ENCODE measurements around the gene IL17C. TPM values are rescaled to one million over a fixed set of nuclear protein-coding genes. Genes with fewer than 3 reads are reported as not detected.

IL17C gene
- total and polyA plus RNA-seq, 2 experiments from 2014 or later, result 0.57 TPM; not detected in 1

- H3K27ac ChIP-seq, result no peak overlapping the region
- no peaks in the 10 kb centered on the region for H3K9me3 ChIP-seq (ENCODE audit: low read depth)
- no peaks in the 10 kb centered on the region for H3K36me3 ChIP-seq (replicated peaks; ENCODE audit: insufficient read depth, low read depth)
These were observed 42.5 kb upstream of the IL17C start for GRCh38 chr16:88595921-88596320.

GRCh38 chr16:88596483-88596882, 41.9 kb upstream of the IL17C start:
- H3K9me3 ChIP-seq (ENCODE audit: low read depth), result no peaks in the 10 kb centered on the region
- WGBS (ENCODE audit: low lambda C conversion rate, missing lambda C conversion rate), result 94% methylated on average over 3 of the region's 3 CpGs
- TF ChIP-seq CTCF (IDR thresholded peaks at IDR 0.05; ENCODE audit: poor library complexity), result no peak
- no peak for TF ChIP-seq EZH2 (IDR thresholded peaks at IDR 0.05; ENCODE audit: borderline replicate concordance)
- TF ChIP-seq EZH2phosphoT487 (IDR thresholded peaks at IDR 0.05; ENCODE audit: low read depth, severe bottlenecking, unreplicated experiment), result no peak
- DNase-seq (ENCODE audit: low spot score), result no peak
- peaks cover 6% of the 10 kb centered on the region for H3K79me2 ChIP-seq
- no peak overlapping the region for H3K4me3 ChIP-seq
- H3K9me2 ChIP-seq (replicated peaks; ENCODE audit: insufficient read depth), result no peaks in the 10 kb centered on the region
- no peaks in the 10 kb centered on the region for H3K4me1 ChIP-seq (ENCODE audit: insufficient read depth)
- H3K4me2 ChIP-seq, result no peak overlapping the region
- H2AFZ ChIP-seq, result no peak overlapping the region
- no peak overlapping the region for H3K27ac ChIP-seq
- no peaks in the 10 kb centered on the region for H3K27me3 ChIP-seq
- peaks cover 2% of the 10 kb centered on the region for H4K20me1 ChIP-seq (ENCODE audit: insufficient read depth, poor library complexity, severe bottlenecking)
- no peaks in the 10 kb centered on the region for H3K36me3 ChIP-seq (replicated peaks; ENCODE audit: insufficient read depth, low read depth)

More at GRCh38 chr16:88595921-88596320, 42.5 kb upstream of the IL17C start:
- no peak for DNase-seq (ENCODE audit: low spot score)
- Histone ChIP-seq H3K4me1 (ENCODE audit: insufficient read depth) (no peaks in the 10 kb centered on the region), H3K4me2 (no peak overlapping the region), H3K79me2 (peaks cover 8% of the 10 kb centered on the region), H3K9me2 (replicated peaks; ENCODE audit: insufficient read depth) (no peaks in the 10 kb centered on the region), H3K4me3 (no peak overlapping the region), H4K20me1 (ENCODE audit: insufficient read depth, poor library complexity, severe bottlenecking) (peaks cover 2% of the 10 kb centered on the region), H2AFZ (no peak overlapping the region), H3K27me3 (no peaks in the 10 kb centered on the region)
- whole genome bisulfite sequencing (ENCODE audit: low lambda C conversion rate, missing lambda C conversion rate), result 97% methylated on average over 10 of the region's 10 CpGs
- TF ChIP-seq EZH2 (IDR thresholded peaks at IDR 0.05; ENCODE audit: borderline replicate concordance), result no peak
- no peak for TF ChIP-seq EZH2phosphoT487 (IDR thresholded peaks at IDR 0.05; ENCODE audit: low read depth, severe bottlenecking, unreplicated experiment)
- TF ChIP-seq CTCF (IDR thresholded peaks at IDR 0.05; ENCODE audit: poor library complexity), result no peak

- Histone ChIP-seq H3K36me3 (replicated peaks; ENCODE audit: insufficient read depth, low read depth) (no peaks in the 10 kb centered on the region), H4K20me1 (ENCODE audit: insufficient read depth, poor library complexity, severe bottlenecking) (peaks cover 5% of the 10 kb centered on the region), H3K27ac (no peak overlapping the region), H2AFZ (no peak overlapping the region), H3K27me3 (no peaks in the 10 kb centered on the region), H3K4me3 (no peak overlapping the region), H3K4me1 (ENCODE audit: insufficient read depth) (no peaks in the 10 kb centered on the region), H3K79me2 (peaks cover 5% of the 10 kb centered on the region), H3K9me2 (replicated peaks; ENCODE audit: insufficient read depth) (no peaks in the 10 kb centered on the region), H3K9me3 (ENCODE audit: low read depth) (no peaks in the 10 kb centered on the region), H3K4me2 (no peak overlapping the region)
- no peak for TF ChIP-seq EZH2phosphoT487 (IDR thresholded peaks at IDR 0.05; ENCODE audit: low read depth, severe bottlenecking, unreplicated experiment)
- no peak for TF ChIP-seq CTCF (IDR thresholded peaks at IDR 0.05; ENCODE audit: poor library complexity)
- no peak for TF ChIP-seq EZH2 (IDR thresholded peaks at IDR 0.05; ENCODE audit: borderline replicate concordance)
- 82% methylated on average over 18 of the region's 21 CpGs for WGBS (ENCODE audit: low lambda C conversion rate, missing lambda C conversion rate)
- no peak for DNase-seq (ENCODE audit: low spot score)
These were observed 40.4 kb upstream of the IL17C start for GRCh38 chr16:88597856-88598491.
